KOPT-K1 (cell line): Measurements from ENCODE around the gene CAGE1.
"Not testable (repeated sequence)": the region's sequence is repeated elsewhere in the genome, so short reads cannot be mapped to it uniquely, and the experiment has no call there.

Experiments used
- H3K27ac ChIP-seq: fragments of 200-600 bp; sonication (generic); 2 replicates; pipeline ENCODE4 v1.5.1; 2016; ENCODE audit warnings: antibody characterized with exemption, mild to moderate bottlenecking, low read depth, low read length; ENCODE audit not compliant: poor library complexity, severe bottlenecking
- H3K36me3 ChIP-seq: fragments of 200-600 bp; sonication (generic); 2 replicates; pipeline ENCODE4 v1.5.1; 2017; ENCODE audit warnings: antibody characterized with exemption, mild to moderate bottlenecking, low read length, moderate library complexity; ENCODE audit not compliant: insufficient read depth
- H3K9me3 ChIP-seq: fragments of 200-600 bp; sonication (generic); 2 replicates; pipeline ENCODE4 v1.5.1; 2017; ENCODE audit warnings: antibody characterized with exemption, low read length, mild to moderate bottlenecking; ENCODE audit not compliant: insufficient read depth, poor library complexity, severe bottlenecking

CAGE1 gene

GRCh38 chr6:7378740-7379139 is 10.8 kb downstream of the CAGE1 start:
- no peaks in the 10 kb centered on the region for H3K36me3 ChIP-seq
- H3K9me3 ChIP-seq = no peaks in the 10 kb centered on the region
- no peak overlapping the region for H3K27ac ChIP-seq

GRCh38 chr6:7377961-7378360 is 11.6 kb downstream of the CAGE1 start:
- Histone ChIP-seq H3K9me3 (no peaks in the 10 kb centered on the region), H3K27ac (no peak overlapping the region), H3K36me3 (no peaks in the 10 kb centered on the region)

GRCh38 chr6:7373739-7374138 is 15.8 kb downstream of the CAGE1 start:
- Histone ChIP-seq H3K36me3 (no peaks in the 10 kb centered on the region), H3K9me3 (no peaks in the 10 kb centered on the region), H3K27ac (no peak overlapping the region)

- Histone ChIP-seq H3K9me3 (no peaks in the 10 kb centered on the region), H3K36me3 (no peaks in the 10 kb centered on the region), H3K27ac (no peak overlapping the region)
These were observed 22.1 kb downstream of the CAGE1 start for GRCh38 chr6:7367408-7367807.

GRCh38 chr6:7351916-7352315 is 37.6 kb downstream of the CAGE1 start:
- not testable (repeated sequence) for H3K9me3 ChIP-seq, H3K27ac ChIP-seq, H3K36me3 ChIP-seq

GRCh38 chr6:7350591-7350990 is 39.0 kb downstream of the CAGE1 start:
- not testable (repeated sequence) for H3K36me3 ChIP-seq, H3K27ac ChIP-seq, H3K9me3 ChIP-seq

- not testable (repeated sequence) for H3K27ac ChIP-seq, H3K36me3 ChIP-seq
- peaks cover 13% of the 10 kb centered on the region for H3K9me3 ChIP-seq
These were observed 42.0 kb downstream of the CAGE1 start for GRCh38 chr6:7347551-7347997.

- Histone ChIP-seq H3K27ac (peak overlapping the region; percentile 64), H3K9me3 (peaks cover 13% of the 10 kb centered on the region)
- H3K36me3 ChIP-seq = not testable (repeated sequence)
These were observed 44.6 kb downstream of the CAGE1 start for GRCh38 chr6:7344773-7345450.

GRCh38 chr6:7343546-7344475 is 45.7 kb downstream of the CAGE1 start:
- H3K9me3 ChIP-seq = peaks cover 13% of the 10 kb centered on the region
- no peaks in the 10 kb centered on the region for H3K36me3 ChIP-seq
- peak overlapping the region; percentile 64 for H3K27ac ChIP-seq

- H3K27ac ChIP-seq = no peak overlapping the region
- H3K36me3 ChIP-seq = no peaks in the 10 kb centered on the region
These were observed 47.4 kb downstream of the CAGE1 start for GRCh38 chr6:7341989-7342742.

GRCh38 chr6:7341271-7341670 is 48.3 kb downstream of the CAGE1 start:
- Histone ChIP-seq H3K27ac (no peak overlapping the region), H3K36me3 (no peaks in the 10 kb centered on the region), H3K9me3 (peaks cover 13% of the 10 kb centered on the region)

More at GRCh38 chr6:7341989-7342742, 47.4 kb downstream of the CAGE1 start:
- peaks cover 13% of the 10 kb centered on the region for H3K9me3 ChIP-seq

- H3K36me3 ChIP-seq, H3K9me3 ChIP-seq, H3K27ac ChIP-seq: not testable (repeated sequence)
These were observed 50.4 kb downstream of the CAGE1 start for GRCh38 chr6:7339007-7339732.

GRCh38 chr6:7338031-7338430 is 51.5 kb downstream of the CAGE1 start:
- Histone ChIP-seq H3K27ac (no peak overlapping the region), H3K36me3 (no peaks in the 10 kb centered on the region), H3K9me3 (no peaks in the 10 kb centered on the region)

GRCh38 chr6:7335519-7335918 is 54.0 kb downstream of the CAGE1 start:
- Histone ChIP-seq H3K9me3 (no peaks in the 10 kb centered on the region), H3K27ac (no peak overlapping the region), H3K36me3 (no peaks in the 10 kb centered on the region)
